Pancreas (tissue), 10 donors: ENCODE data around the gene MRPS34. TPM values are rescaled to one million over a fixed set of nuclear protein-coding genes. Genes with fewer than 3 reads are reported as not detected.

ENCODE experiments used
- ATAC-seq, 4 donors: fragments of 200-7000 bp; cut with Tn5 transposase; one replicate each; pipeline versions ENCODE4 v1.8.0 to v1.9.1; 2020; ENCODE audit warnings: mild to moderate bottlenecking in 4 of 4, moderate library complexity in 4 of 4
- DNase-seq, 6 donors: peaks; one replicate each; pipeline ENCODE4 v3.0.0-alpha.2; 2020
- FAIRE-seq: peaks from 2 replicates; lab custom pipeline; 2012; peaks lifted over from hg19 to GRCh38; lab: Jason Lieb, UNC
- H3K27ac ChIP-seq, 4 donors: fragments of 200-600 bp; sonication (generic); 1 replicate in 3 of 4; 2 replicates in 1 of 4; pipeline versions ENCODE4 v1.5.0 to v1.8.0; 2020
- H3K27me3 ChIP-seq, 4 donors: fragments of 200-600 bp; one replicate each; pipeline ENCODE4 v1.8.0; 2021
- H3K36me3 ChIP-seq, 3 donors: fragments of 200-600 bp; sonication (generic) in 1 of 3; one replicate each; pipeline versions ENCODE4 v1.5.0 to v1.8.0; 2020 to 2021
- H3K4me1 ChIP-seq, 3 donors: fragments of 200-600 bp; one replicate each; pipeline ENCODE4 v1.8.0; 2021
- H3K4me3 ChIP-seq, 4 donors: fragments of 200-600 bp; sonication (generic) in 2 of 4; one replicate each; pipeline versions ENCODE4 v1.5.0 to v1.8.0; 2020 to 2021
- H3K9me3 ChIP-seq, 4 donors: fragments of 200-600 bp; one replicate each; pipeline ENCODE4 v1.8.0; 2021
- CTCF ChIP-seq, 4 donors: fragments of 200-600 bp; sonication (generic) in 3 of 4; IDR thresholded peaks; one replicate each; pipeline versions ENCODE4 v1.5.0 to v1.8.0; 2021; ENCODE audit warnings: antibody characterized with exemption in 4 of 4
- WGBS, 2 donors: extraction: QIAGEN DNeasy Blood & Tissue Kit; methylation state at CpG; one replicate each; pipeline ENCODE4 v1.1.7; 2013; 5-methylcytosine and 5-hydroxymethylcytosine counted together
- intact Hi-C, 3 donors: fragments of 100-400 bp; cut with DNase I; formaldehyde crosslinking; loops; one replicate each; pipeline versions ENCODE4 v1.11.1 to v1.14.2; 2022
- polyA plus RNA-seq, 2 donors: library from polyadenylated mRNA; stranded (reverse); fragments of 200-250 nt; gene quantifications; one replicate each; pipeline ENCODE4 v1.2.3, GENCODE V29; 2013
- total RNA-seq, 6 donors: library from RNA; stranded (reverse); fragmentation: NEBNext Ultra II Directional in 4 of 6; extraction: Animal tissue kit (Norgen Biotek cat#: 25700) in 4 of 6; gene quantifications; one replicate each; pipeline versions ENCODE4 v1.2.1 to v1.2.4, GENCODE V29; 2021 to 2023
- donor health status: healthy with polysubstance abuse.
- donor health status: DM: no; HTN: no; CAD: no; lungs with moderate emphysema.
- donor health status: DM: no; HTN: no; CAD: no.
- donor health status: control.
- donor health status: control.
- donor health status: Bipolar disorder and iron deficiency.
- donor health status: DM: yes; HTN: yes; CAD: no.
- donor health status: DM: no; HTN: no; CAD: no.
- donor health status: DM: no; HTN: no; CAD: no.
- donor health status: DM: yes; HTN: yes; CAD: no.

MRPS34 gene
- total and polyA plus RNA-seq, 8 donors: 42.4 to 84.1 (median 58.3) TPM

GRCh38 chr16:1817276-1817589 lies 44.3 kb upstream of the MRPS34 start:
- Histone ChIP-seq H3K4me3 (no peak overlapping the region), H3K27ac (no peak overlapping the region), H3K4me1 (no peaks in the 10 kb centered on the region), H3K36me3 (peaks cover 3 to 32% (median 17%) of the 10 kb centered on the region in 3 donors), H3K9me3 (no peaks in the 10 kb centered on the region), H3K27me3 (no peaks in the 10 kb centered on the region)
- no peak for FAIRE-seq
- intact Hi-C loops: no loop called here
- WGBS, 2 donors: 92 to 95% methylated on average over 9 of the region's 9 CpGs
- no peak for TF ChIP-seq CTCF (IDR thresholded peaks at IDR 0.05)
- ATAC-seq: no peak
- DNase-seq: no peak

GRCh38 chr16:1816396-1817275 lies 43.7 kb upstream of the MRPS34 start:
- Histone ChIP-seq H3K27me3 (no peaks in the 10 kb centered on the region), H3K4me3 (no peak overlapping the region), H3K36me3 (peaks cover 3 to 26% (median 12%) of the 10 kb centered on the region in 3 donors), H3K9me3 (no peaks in the 10 kb centered on the region), H3K4me1 (no peaks in the 10 kb centered on the region), H3K27ac (no peak overlapping the region)
- intact Hi-C loops: no loop called here
- no peak for TF ChIP-seq CTCF (IDR thresholded peaks at IDR 0.05)
- FAIRE-seq (no peak), ATAC-seq (no peak), DNase-seq (peak in 1 of 6 donors; percentile 70)
- WGBS, 2 donors: 92 to 95% methylated on average over 39 to 40 of the region's 40 CpGs

- Histone ChIP-seq H3K27me3 (no peaks in the 10 kb centered on the region), H3K9me3 (no peaks in the 10 kb centered on the region), H3K4me3 (no peak overlapping the region), H3K27ac (no peak overlapping the region), H3K36me3 (peaks cover 3 to 17% (median 8%) of the 10 kb centered on the region in 3 donors), H3K4me1 (no peaks in the 10 kb centered on the region)
- 86 to 87% methylated on average over 11 of the region's 11 CpGs for WGBS, 2 donors
- ATAC-seq: no peak
- no peak for TF ChIP-seq CTCF (IDR thresholded peaks at IDR 0.05)
- no peak for DNase-seq
- intact Hi-C loops: no loop called here
- no peak for FAIRE-seq
Measured at GRCh38 chr16:1815461-1815860, 42.5 kb upstream of the MRPS34 start.

- Histone ChIP-seq H3K4me1 (no peaks in the 10 kb centered on the region), H3K4me3 (no peak overlapping the region), H3K9me3 (no peaks in the 10 kb centered on the region), H3K27ac (no peak overlapping the region), H3K36me3 (peaks cover 3 to 31% (median 21%) of the 10 kb centered on the region in 3 donors), H3K27me3 (no peaks in the 10 kb centered on the region)
- WGBS, 2 donors: 9 to 10% methylated on average over 17 of the region's 17 CpGs
- DNase-seq: peak; percentile 69 to 91 (median 76)
- intact Hi-C loops: no loop called here
- peak; percentile 77 to 99 (median 98) for ATAC-seq
- FAIRE-seq: no peak
- TF ChIP-seq CTCF (IDR thresholded peaks at IDR 0.05): peak in 3 of 4 donors; percentile 30 to 37 (median 30)
Measured at GRCh38 chr16:1812732-1813163, 39.8 kb upstream of the MRPS34 start.

- H3K27ac ChIP-seq: no peak overlapping the region
- no peak for ATAC-seq
- 92 to 94% methylated on average over 16 of the region's 16 CpGs for WGBS, 2 donors
- peaks cover 0 to 22% (median 16%) of the 10 kb centered on the region in 3 donors for H3K36me3 ChIP-seq
- FAIRE-seq: no peak
- TF ChIP-seq CTCF (IDR thresholded peaks at IDR 0.05): no peak
- H3K9me3 ChIP-seq: no peaks in the 10 kb centered on the region
- intact Hi-C loops: no loop called here
- no peak overlapping the region for H3K4me3 ChIP-seq
- DNase-seq: peak in 1 of 6 donors; percentile 45
- H3K4me1 ChIP-seq: no peaks in the 10 kb centered on the region
- H3K27me3 ChIP-seq: no peaks in the 10 kb centered on the region
Measured at GRCh38 chr16:1810536-1810935, 37.6 kb upstream of the MRPS34 start.
